Measurements from ENCODE around the gene TULP1.

DNA sequence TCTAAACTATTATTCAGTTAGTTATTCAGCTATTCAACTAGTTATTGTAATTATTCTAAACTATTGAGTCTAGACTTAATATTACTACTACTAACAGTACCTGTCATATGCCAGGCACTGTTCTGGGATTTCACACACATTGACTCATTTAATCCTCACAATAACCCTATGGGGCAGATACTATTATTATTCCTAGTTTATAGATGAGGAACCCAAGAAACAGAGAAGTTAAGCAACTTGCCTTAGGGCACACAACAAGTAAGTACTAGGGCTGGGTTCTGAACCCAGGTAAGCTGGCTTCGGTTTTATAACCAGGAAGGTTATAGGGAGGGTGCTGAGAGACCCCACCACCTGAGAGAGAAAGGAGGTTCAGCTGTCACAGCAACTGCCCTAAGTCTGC, 23.6 kb downstream of the TULP1 start:
- TF ChIP-seq, protein P1, sequence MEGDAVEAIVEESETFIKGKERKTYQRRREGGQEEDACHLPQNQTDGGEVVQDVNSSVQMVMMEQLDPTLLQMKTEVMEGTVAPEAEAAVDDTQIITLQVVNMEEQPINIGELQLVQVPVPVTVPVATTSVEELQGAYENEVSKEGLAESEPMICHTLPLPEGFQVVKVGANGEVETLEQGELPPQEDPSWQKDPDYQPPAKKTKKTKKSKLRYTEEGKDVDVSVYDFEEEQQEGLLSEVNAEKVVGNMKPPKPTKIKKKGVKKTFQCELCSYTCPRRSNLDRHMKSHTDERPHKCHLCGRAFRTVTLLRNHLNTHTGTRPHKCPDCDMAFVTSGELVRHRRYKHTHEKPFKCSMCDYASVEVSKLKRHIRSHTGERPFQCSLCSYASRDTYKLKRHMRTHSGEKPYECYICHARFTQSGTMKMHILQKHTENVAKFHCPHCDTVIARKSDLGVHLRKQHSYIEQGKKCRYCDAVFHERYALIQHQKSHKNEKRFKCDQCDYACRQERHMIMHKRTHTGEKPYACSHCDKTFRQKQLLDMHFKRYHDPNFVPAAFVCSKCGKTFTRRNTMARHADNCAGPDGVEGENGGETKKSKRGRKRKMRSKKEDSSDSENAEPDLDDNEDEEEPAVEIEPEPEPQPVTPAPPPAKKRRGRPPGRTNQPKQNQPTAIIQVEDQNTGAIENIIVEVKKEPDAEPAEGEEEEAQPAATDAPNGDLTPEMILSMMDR (IDR thresholded peaks at IDR 0.05; ENCODE audit: poor library complexity): no peak
- no peak for TF ChIP-seq EZH2phosphoT487 (IDR thresholded peaks at IDR 0.05; ENCODE audit: low read depth, severe bottlenecking, unreplicated experiment)
